ENCODE measurements around the gene TMPRSS11A. TPM values are rescaled to one million over a fixed set of nuclear protein-coding genes. Genes with fewer than 3 reads are reported as not detected.

TMPRSS11A gene
- total RNA-seq, 2 donors from 2014 or later = not detected

DNA sequence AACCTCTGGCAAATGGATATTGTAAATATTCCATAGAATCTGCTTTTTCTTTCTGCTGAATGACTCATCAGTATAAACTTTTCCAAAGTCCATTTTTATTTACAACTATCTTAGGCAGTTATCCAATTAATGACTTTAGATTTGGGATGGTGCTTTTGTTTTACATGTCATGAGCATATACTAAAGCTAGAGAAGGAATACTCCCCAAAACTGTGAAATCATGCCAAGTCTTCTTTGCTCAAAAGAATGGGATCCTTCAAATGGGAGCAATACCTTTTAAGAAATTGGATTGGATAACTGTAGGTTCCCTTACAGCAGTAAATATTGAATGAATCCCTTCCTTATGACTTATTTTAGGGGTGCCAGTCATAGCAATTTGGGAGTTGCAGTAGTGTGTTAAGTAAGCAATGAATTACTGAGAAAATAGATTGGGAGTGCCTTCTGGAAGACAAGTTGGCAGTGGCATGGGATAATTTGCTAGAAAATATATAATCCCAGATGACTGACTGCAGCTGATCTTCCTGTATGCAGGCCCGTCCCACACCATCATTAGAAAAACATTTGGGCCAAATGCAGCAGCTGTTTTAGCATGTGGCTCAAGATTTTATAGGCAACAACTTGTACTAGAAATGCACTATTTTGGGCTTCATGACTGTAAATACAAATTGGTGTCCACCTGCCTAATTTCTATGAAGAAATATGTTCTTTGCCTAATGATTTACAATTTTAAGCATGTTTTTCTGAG, 82.3 kb downstream of the TMPRSS11A start:
- Mint-ChIP-seq H3K27me3 (peaks cover 9% of the 10 kb centered on the region), H3K4me3 (no peak overlapping the region), H3K36me3 (ENCODE audit: low read depth) (no peaks in the 10 kb centered on the region), H3K27ac (no peak overlapping the region), H3K4me1 (no peaks in the 10 kb centered on the region)
- no peaks in the 10 kb centered on the region for H3K9me3 ChIP-seq (ENCODE audit: control insufficient read depth, low read length, poor library complexity, severe bottlenecking)
- ATAC-seq = no peak
- no peak for DNase-seq

GRCh38 chr4:67879486-67879885, 83.8 kb downstream of the TMPRSS11A start:
- Mint-ChIP-seq H3K4me1 (no peaks in the 10 kb centered on the region), H3K27ac (no peak overlapping the region), H3K27me3 (peaks cover 6% of the 10 kb centered on the region), H3K36me3 (ENCODE audit: low read depth) (no peaks in the 10 kb centered on the region), H3K4me3 (no peak overlapping the region)
- no peaks in the 10 kb centered on the region for H3K9me3 ChIP-seq (ENCODE audit: control insufficient read depth, low read length, poor library complexity, severe bottlenecking)
- ATAC-seq = no peak
- no peak for DNase-seq

- Mint-ChIP-seq H3K27me3 (peaks cover 6% of the 10 kb centered on the region), H3K4me1 (no peaks in the 10 kb centered on the region), H3K36me3 (ENCODE audit: low read depth) (no peaks in the 10 kb centered on the region), H3K27ac (no peak overlapping the region), H3K4me3 (no peak overlapping the region)
- ATAC-seq (no peak), DNase-seq (no peak)
- H3K9me3 ChIP-seq (ENCODE audit: control insufficient read depth, low read length, poor library complexity, severe bottlenecking) = no peaks in the 10 kb centered on the region
Observed at GRCh38 chr4:67877086-67877485, 86.2 kb downstream of the TMPRSS11A start.

DNA sequence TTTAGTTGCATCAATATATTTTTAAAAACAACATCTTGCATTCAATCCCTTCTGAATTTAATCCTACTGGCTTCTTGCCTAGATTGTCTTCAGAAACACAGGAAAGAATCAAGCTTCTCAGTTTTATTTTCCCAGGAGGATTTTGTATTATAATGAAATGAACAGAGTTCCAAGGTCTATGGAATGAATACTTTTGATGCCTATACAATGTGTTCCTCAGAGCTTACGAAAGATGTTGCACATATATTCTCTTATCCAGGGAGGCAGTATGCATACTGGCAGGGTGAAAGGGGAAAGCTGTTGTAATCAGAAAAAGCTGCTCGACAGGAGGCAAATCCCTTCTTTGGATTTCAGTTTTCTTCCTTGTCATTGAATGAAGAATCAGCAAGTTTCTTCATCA, 88.3 kb downstream of the TMPRSS11A start:
- no peaks in the 10 kb centered on the region for H3K36me3 Mint-ChIP-seq (ENCODE audit: low read depth)
- no peak for DNase-seq
- ATAC-seq = no peak
- H3K9me3 ChIP-seq (ENCODE audit: control insufficient read depth, low read length, poor library complexity, severe bottlenecking) = no peaks in the 10 kb centered on the region
- H3K27me3 Mint-ChIP-seq = no peaks in the 10 kb centered on the region
- H3K4me1 Mint-ChIP-seq = no peaks in the 10 kb centered on the region
- no peak overlapping the region for H3K27ac Mint-ChIP-seq
- H3K4me3 Mint-ChIP-seq = no peak overlapping the region

- DNase-seq (no peak), ATAC-seq (no peak)
- Mint-ChIP-seq H3K27ac (no peak overlapping the region), H3K36me3 (ENCODE audit: low read depth) (no peaks in the 10 kb centered on the region), H3K27me3 (no peaks in the 10 kb centered on the region), H3K4me3 (no peak overlapping the region), H3K4me1 (no peaks in the 10 kb centered on the region)
- no peaks in the 10 kb centered on the region for H3K9me3 ChIP-seq (ENCODE audit: control insufficient read depth, low read length, poor library complexity, severe bottlenecking)
Observed at GRCh38 chr4:67873116-67873515, 90.2 kb downstream of the TMPRSS11A start.

- Mint-ChIP-seq H3K4me1 (no peaks in the 10 kb centered on the region), H3K27ac (no peak overlapping the region), H3K27me3 (no peaks in the 10 kb centered on the region), H3K36me3 (ENCODE audit: low read depth) (no peaks in the 10 kb centered on the region), H3K4me3 (no peak overlapping the region)
- ATAC-seq (no peak), DNase-seq (no peak)
- H3K9me3 ChIP-seq (ENCODE audit: control insufficient read depth, low read length, poor library complexity, severe bottlenecking) = no peaks in the 10 kb centered on the region
Observed at GRCh38 chr4:67871867-67872266, 91.4 kb downstream of the TMPRSS11A start.

- H3K9me3 ChIP-seq (ENCODE audit: control insufficient read depth, low read length, poor library complexity, severe bottlenecking) = no peaks in the 10 kb centered on the region
- Mint-ChIP-seq H3K27me3 (no peaks in the 10 kb centered on the region), H3K4me3 (no peak overlapping the region), H3K4me1 (no peaks in the 10 kb centered on the region), H3K27ac (no peak overlapping the region), H3K36me3 (ENCODE audit: low read depth) (no peaks in the 10 kb centered on the region)
- no peak for DNase-seq
- ATAC-seq = no peak
Observed at GRCh38 chr4:67869580-67870190, 93.6 kb downstream of the TMPRSS11A start.

- no peaks in the 10 kb centered on the region for H3K9me3 ChIP-seq (ENCODE audit: control insufficient read depth, low read length, poor library complexity, severe bottlenecking)
- Mint-ChIP-seq H3K4me1 (no peaks in the 10 kb centered on the region), H3K36me3 (ENCODE audit: low read depth) (no peaks in the 10 kb centered on the region), H3K27me3 (peaks cover 6% of the 10 kb centered on the region), H3K4me3 (no peak overlapping the region), H3K27ac (no peak overlapping the region)
- ATAC-seq = no peak
- no peak for DNase-seq
Observed at GRCh38 chr4:67861513-67861912, 101.8 kb downstream of the TMPRSS11A start.

Other genes with a start within 250 kb of the TMPRSS11A start
- gene GNRHR, start 209.1 kb downstream of the TMPRSS11A start, total RNA-seq = not detected
- not detected for gene TMPRSS11D, start 79.5 kb downstream of the TMPRSS11A start, total RNA-seq
- not detected for gene TMPRSS11F, start 166.4 kb upstream of the TMPRSS11A start, total RNA-seq